GM23248 (cell line): ENCODE data around the gene INPP4A. TPM values are rescaled to one million over a fixed set of nuclear protein-coding genes. Genes with fewer than 3 reads are reported as not detected.

Source experiments
- DNase-seq: peaks from one replicate; pipeline ENCODE4 v3.0.0-alpha.2; 2015
- H2AFZ ChIP-seq: fragments of 200-600 bp; sonication (generic); 2 replicates; pipeline ENCODE4 v1.6.1; 2016; ENCODE audit warnings: antibody characterized with exemption
- H3F3A ChIP-seq: fragments of 200-600 bp; sonication (generic); 2 replicates; pipeline ENCODE4 v1.6.1; 2016; ENCODE audit warnings: mild to moderate bottlenecking, antibody characterized with exemption, mixed run types; ENCODE audit not compliant: insufficient read depth
- H3K27ac ChIP-seq: fragments of 200-600 bp; sonication (generic); 2 replicates; pipeline ENCODE4 v1.5.1; 2016; ENCODE audit warnings: mild to moderate bottlenecking
- H3K27me3 ChIP-seq: fragments of 200-600 bp; sonication (generic); replicated peaks from 2 replicates; pipeline ENCODE4 v1.6.1; 2016; ENCODE audit warnings: mild to moderate bottlenecking; ENCODE audit not compliant: insufficient read depth
- H3K36me3 ChIP-seq: fragments of 200-600 bp; sonication (generic); 2 replicates; pipeline ENCODE4 v1.6.1; 2016; ENCODE audit warnings: low read depth, mild to moderate bottlenecking
- H3K4me1 ChIP-seq: fragments of 200-600 bp; sonication (generic); 2 replicates; pipeline ENCODE4 v1.6.1; 2016; ENCODE audit warnings: mild to moderate bottlenecking; ENCODE audit not compliant: insufficient read depth
- H3K4me2 ChIP-seq: fragments of 200-600 bp; sonication (generic); one replicate; pipeline ENCODE4 v1.6.1; 2016; ENCODE audit warnings: mild to moderate bottlenecking; ENCODE audit not compliant: unreplicated experiment
- H3K4me3 ChIP-seq: fragments of 200-600 bp; sonication (generic); 2 replicates; pipeline ENCODE4 v1.5.1; 2016; ENCODE audit warnings: mild to moderate bottlenecking
- H3K79me2 ChIP-seq: fragments of 200-600 bp; sonication (generic); 2 replicates; pipeline ENCODE4 v1.6.1; 2016; ENCODE audit warnings: mild to moderate bottlenecking; ENCODE audit not compliant: insufficient read depth
- H3K9ac ChIP-seq: fragments of 200-600 bp; sonication (generic); 2 replicates; pipeline ENCODE4 v1.6.1; 2016; ENCODE audit warnings: mild to moderate bottlenecking
- H3K9me2 ChIP-seq: fragments of 200-600 bp; sonication (generic); 2 replicates; pipeline ENCODE4 v1.6.1; 2016; ENCODE audit warnings: mixed run types, mild to moderate bottlenecking, moderate library complexity; ENCODE audit not compliant: insufficient read depth
- H3K9me3 ChIP-seq: fragments of 200-600 bp; sonication (generic); one replicate; pipeline ENCODE4 v1.6.1; 2017; ENCODE audit warnings: low read depth
- H4K20me1 ChIP-seq: fragments of 200-600 bp; sonication (generic); 2 replicates; pipeline ENCODE4 v1.6.0; 2016; ENCODE audit not compliant: insufficient read depth
- EZH2 ChIP-seq: fragments of 200-600 bp; sonication (generic); IDR thresholded peaks from 2 replicates; pipeline ENCODE4 v1.6.1; 2018; ENCODE audit warnings: antibody characterized with exemption, mild to moderate bottlenecking; ENCODE audit not compliant: insufficient read depth, poor library complexity, severe bottlenecking
- EZH2phosphoT487 ChIP-seq: fragments of 200-600 bp; sonication (generic); IDR thresholded peaks from 2 replicates; pipeline ENCODE4 v1.6.1; 2018; ENCODE audit warnings: antibody characterized with exemption, moderate library complexity, mild to moderate bottlenecking, low read depth; ENCODE audit not compliant: insufficient read depth
- WGBS, 2 experiments: methylation state at CpG; one replicate each; pipeline ENCODE4 v1.1.6; 2015 to 2017; ENCODE audit warnings: low lambda C conversion rate in 2 of 2, low coverage in 1 of 2; ENCODE audit errors: missing lambda C conversion rate in 2 of 2; 5-methylcytosine and 5-hydroxymethylcytosine counted together
- in situ Hi-C: fragments of 300-500 bp; cut with MboI; formaldehyde crosslinking; loops from 2 replicates; pipeline ENCODE4 v1.15.0; 2020
- polyA plus RNA-seq: library from polyadenylated mRNA; unstranded; fragments of >200 nt; fragmentation: Nextera tagmentation; extraction: Ambion mirVana; gene quantifications from 2 replicates; pipeline ENCODE4 v1.2.1, GENCODE V29; 2016
- total RNA-seq: library from RNA; depleted of rRNA; stranded (reverse); fragments of >200 nt; shearing (Covaris generic); gene quantifications from 2 replicates; pipeline ENCODE4 v1.2.3, GENCODE V29; 2014

INPP4A gene
- total and polyA plus RNA-seq, 2 experiments from 2014 or later, result 9.5 to 16.0 TPM

DNA sequence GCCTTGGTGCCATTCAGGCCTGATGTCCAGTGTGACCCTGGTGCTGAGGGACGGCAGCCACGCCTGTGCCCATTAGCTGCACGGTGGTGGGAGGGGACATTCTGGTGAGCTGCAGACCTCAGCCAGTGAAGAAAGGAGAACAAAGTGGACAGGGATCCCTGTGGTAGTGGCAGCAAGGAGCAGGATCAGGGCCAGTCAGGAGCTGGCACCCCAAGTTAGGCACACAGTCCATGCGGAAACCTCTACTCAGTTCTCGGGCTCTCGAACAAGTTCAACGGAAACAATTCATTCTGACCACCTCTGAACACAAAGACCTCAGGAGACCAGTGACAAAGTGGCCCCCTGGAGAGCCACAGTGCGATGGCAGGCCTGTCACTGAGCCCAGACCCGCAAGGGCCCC, 133.6 kb downstream of the INPP4A start:
- Histone ChIP-seq H3K27ac (no peak overlapping the region), H3K27me3 (no peaks in the 10 kb centered on the region), H3K4me2 (no peak overlapping the region), H3K9me2 (no peaks in the 10 kb centered on the region), H3F3A (no peaks in the 10 kb centered on the region), H3K36me3 (no peaks in the 10 kb centered on the region), H3K4me1 (no peaks in the 10 kb centered on the region), H3K9me3 (no peaks in the 10 kb centered on the region), H2AFZ (no peak overlapping the region), H4K20me1 (no peaks in the 10 kb centered on the region), H3K9ac (no peak overlapping the region), H3K4me3 (no peak overlapping the region), H3K79me2 (no peaks in the 10 kb centered on the region)
- no peak for DNase-seq
- in situ Hi-C loops, result no loop called here
- WGBS, 2 experiments, result 91 to 92% methylated on average over 9 of the region's 9 CpGs
- TF ChIP-seq EZH2 (no peak), EZH2phosphoT487 (no peak)

- H3K79me2 ChIP-seq, result no peaks in the 10 kb centered on the region
- in situ Hi-C loops, result no loop called here
- H2AFZ ChIP-seq, result no peak overlapping the region
- H3K27me3 ChIP-seq, result no peaks in the 10 kb centered on the region
- no peak overlapping the region for H3K4me2 ChIP-seq
- DNase-seq, result no peak
- H3K9me2 ChIP-seq, result no peaks in the 10 kb centered on the region
- no peaks in the 10 kb centered on the region for H4K20me1 ChIP-seq
- H3K9ac ChIP-seq, result no peak overlapping the region
- H3K4me1 ChIP-seq, result no peaks in the 10 kb centered on the region
- no peaks in the 10 kb centered on the region for H3K36me3 ChIP-seq
- H3K27ac ChIP-seq, result no peak overlapping the region
- no peaks in the 10 kb centered on the region for H3K9me3 ChIP-seq
- no peak overlapping the region for H3K4me3 ChIP-seq
- 88 to 93% methylated on average over 7 of the region's 7 CpGs for WGBS, 2 experiments
- no peaks in the 10 kb centered on the region for H3F3A ChIP-seq
- TF ChIP-seq EZH2 (no peak), EZH2phosphoT487 (no peak)
These were observed 135.3 kb downstream of the INPP4A start for GRCh38 chr2:98579926-98580325.

GRCh38 chr2:98580656-98581284, 136.1 kb downstream of the INPP4A start:
- TF ChIP-seq EZH2 (no peak), EZH2phosphoT487 (no peak)
- H2AFZ ChIP-seq, result no peak overlapping the region
- H3K9me2 ChIP-seq, result no peaks in the 10 kb centered on the region
- H3K9ac ChIP-seq, result no peak overlapping the region
- in situ Hi-C loops, result no loop called here
- no peak overlapping the region for H3K27ac ChIP-seq
- H3K4me3 ChIP-seq, result no peak overlapping the region
- no peaks in the 10 kb centered on the region for H4K20me1 ChIP-seq
- 77 to 83% methylated on average over 10 of the region's 10 CpGs for WGBS, 2 experiments
- no peaks in the 10 kb centered on the region for H3K4me1 ChIP-seq
- H3K4me2 ChIP-seq, result no peak overlapping the region
- H3K36me3 ChIP-seq, result no peaks in the 10 kb centered on the region
- H3K27me3 ChIP-seq, result no peaks in the 10 kb centered on the region
- no peak for DNase-seq
- no peaks in the 10 kb centered on the region for H3K79me2 ChIP-seq
- H3K9me3 ChIP-seq, result no peaks in the 10 kb centered on the region
- no peaks in the 10 kb centered on the region for H3F3A ChIP-seq

GRCh38 chr2:98582523-98582922, 137.9 kb downstream of the INPP4A start:
- H3K4me2 ChIP-seq, result no peak overlapping the region
- no peak for DNase-seq
- H3K27ac ChIP-seq, result no peak overlapping the region
- no peaks in the 10 kb centered on the region for H3K9me3 ChIP-seq
- no peaks in the 10 kb centered on the region for H3K4me1 ChIP-seq
- H3K36me3 ChIP-seq, result no peaks in the 10 kb centered on the region
- H2AFZ ChIP-seq, result no peak overlapping the region
- no peaks in the 10 kb centered on the region for H4K20me1 ChIP-seq
- no peaks in the 10 kb centered on the region for H3K79me2 ChIP-seq
- no peaks in the 10 kb centered on the region for H3K27me3 ChIP-seq
- no peaks in the 10 kb centered on the region for H3F3A ChIP-seq
- H3K9ac ChIP-seq, result no peak overlapping the region
- no peak for TF ChIP-seq EZH2
- TF ChIP-seq EZH2phosphoT487, result no peak
- WGBS, 2 experiments, result 98 to 99% methylated on average over 9 of the region's 9 CpGs
- no peak overlapping the region for H3K4me3 ChIP-seq
- no peaks in the 10 kb centered on the region for H3K9me2 ChIP-seq
- in situ Hi-C loops, result no loop called here
